Ishikawa (cell line): ENCODE measurements around the gene GPR25.

Experiments used
- CEBPB ChIP-seq: IDR thresholded peaks from 2 replicates; pipeline ENCODE4 v1.6.1; 2012
- CREB1 ChIP-seq: IDR thresholded peaks from 2 replicates; pipeline ENCODE4 v1.6.1; 2012; ENCODE audit warnings: low read depth
- EGR1 ChIP-seq: IDR thresholded peaks from 2 replicates; pipeline ENCODE4 v1.6.1; 2012
- EP300 ChIP-seq: IDR thresholded peaks from 2 replicates; pipeline ENCODE4 v1.6.1; 2012; ENCODE audit warnings: borderline replicate concordance
- FOXM1 ChIP-seq: IDR thresholded peaks from 2 replicates; pipeline ENCODE4 v1.6.1; 2012; ENCODE audit warnings: low read depth, borderline replicate concordance
- MAX ChIP-seq: IDR thresholded peaks from 2 replicates; pipeline ENCODE4 v1.6.1; 2012
- NFIC ChIP-seq: IDR thresholded peaks from 2 replicates; pipeline ENCODE4 v1.6.1; 2012
- RAD21 ChIP-seq: IDR thresholded peaks from 2 replicates; pipeline ENCODE4 v1.6.1; 2012; ENCODE audit warnings: low read depth
- REST ChIP-seq: IDR thresholded peaks from 2 replicates; pipeline ENCODE4 v1.6.1; 2012; ENCODE audit warnings: low read depth, mild to moderate bottlenecking
- TAF1 ChIP-seq: IDR thresholded peaks from 2 replicates; pipeline ENCODE4 v1.6.1; 2012; ENCODE audit warnings: low read depth, mild to moderate bottlenecking
- TCF12 ChIP-seq: IDR thresholded peaks from 2 replicates; pipeline ENCODE4 v1.6.1; 2012; ENCODE audit warnings: low read depth
- TEAD4 ChIP-seq: IDR thresholded peaks from 2 replicates; pipeline ENCODE4 v1.6.1; 2012
- USF1 ChIP-seq: IDR thresholded peaks from 2 replicates; pipeline ENCODE4 v1.6.1; 2012
- YY1 ChIP-seq: IDR thresholded peaks from 2 replicates; pipeline ENCODE4 v1.6.1; 2012; ENCODE audit warnings: low read depth
- ZBTB7A ChIP-seq: IDR thresholded peaks from 2 replicates; pipeline ENCODE4 v1.6.1; 2012; ENCODE audit warnings: low read depth

The GPR25 gene

GRCh38 chr1:200918006-200918405, 45.2 kb downstream of the GPR25 start:
- TF ChIP-seq EGR1: no peak
- TF ChIP-seq TEAD4: no peak
- no peak for TF ChIP-seq RAD21
- no peak for TF ChIP-seq TAF1
- no peak for TF ChIP-seq FOXM1
- TF ChIP-seq REST: no peak
- no peak for TF ChIP-seq USF1
- TF ChIP-seq CREB1: no peak
- no peak for TF ChIP-seq YY1
- no peak for TF ChIP-seq CEBPB
- no peak for TF ChIP-seq NFIC
- no peak for TF ChIP-seq MAX
- no peak for TF ChIP-seq ZBTB7A
- no peak for TF ChIP-seq EP300

GRCh38 chr1:200919386-200919785, 46.6 kb downstream of the GPR25 start:
- TF ChIP-seq EP300: no peak
- no peak for TF ChIP-seq FOXM1
- TF ChIP-seq YY1: no peak
- no peak for TF ChIP-seq CEBPB
- TF ChIP-seq NFIC: no peak
- TF ChIP-seq CREB1: no peak
- no peak for TF ChIP-seq TCF12
- no peak for TF ChIP-seq RAD21
- no peak for TF ChIP-seq MAX
- TF ChIP-seq REST: no peak
- no peak for TF ChIP-seq TAF1

- no peak for TF ChIP-seq CREB1
- TF ChIP-seq CEBPB: no peak
- TF ChIP-seq MAX: no peak
- TF ChIP-seq NFIC: no peak
- no peak for TF ChIP-seq FOXM1
- no peak for TF ChIP-seq TCF12
- TF ChIP-seq RAD21: no peak
- no peak for TF ChIP-seq TEAD4
- TF ChIP-seq EGR1: no peak
- TF ChIP-seq USF1: no peak
- TF ChIP-seq ZBTB7A: no peak
- no peak for TF ChIP-seq YY1
- no peak for TF ChIP-seq REST
- no peak for TF ChIP-seq TAF1
- TF ChIP-seq EP300: no peak
Observed at GRCh38 chr1:200921571-200922110, 48.9 kb downstream of the GPR25 start.

- no peak for TF ChIP-seq ZBTB7A
- no peak for TF ChIP-seq YY1
- TF ChIP-seq MAX: no peak
- no peak for TF ChIP-seq NFIC
- TF ChIP-seq TEAD4: no peak
- no peak for TF ChIP-seq EP300
- TF ChIP-seq TCF12: no peak
- TF ChIP-seq CEBPB: no peak
- TF ChIP-seq REST: no peak
- no peak for TF ChIP-seq RAD21
- TF ChIP-seq FOXM1: no peak
- no peak for TF ChIP-seq CREB1
- TF ChIP-seq EGR1: no peak
Observed at GRCh38 chr1:200922406-200922805, 49.6 kb downstream of the GPR25 start.
